Anterior cingulate cortex (tissue), 58 donors: ENCODE measurements around the gene MOB2.
"Not testable (repeated sequence)": the region's sequence is repeated elsewhere in the genome, so short reads cannot be mapped to it uniquely, and the experiment has no call there.

Source experiments
- DNase-seq, 58 donors: peaks; one replicate each; lab custom pipeline; 2025; lab: John Stamatoyannopoulos, UW

MOB2 gene

GRCh38 chr11:1447845-1448825, 38.4 kb downstream of the MOB2 start:
- DNase-seq, result peak in 31 of 58 donors; percentile 17 to 70 (median 39)

- DNase-seq, result no peak
Measured at GRCh38 chr11:1446623-1447022, 40.0 kb downstream of the MOB2 start.

DNA sequence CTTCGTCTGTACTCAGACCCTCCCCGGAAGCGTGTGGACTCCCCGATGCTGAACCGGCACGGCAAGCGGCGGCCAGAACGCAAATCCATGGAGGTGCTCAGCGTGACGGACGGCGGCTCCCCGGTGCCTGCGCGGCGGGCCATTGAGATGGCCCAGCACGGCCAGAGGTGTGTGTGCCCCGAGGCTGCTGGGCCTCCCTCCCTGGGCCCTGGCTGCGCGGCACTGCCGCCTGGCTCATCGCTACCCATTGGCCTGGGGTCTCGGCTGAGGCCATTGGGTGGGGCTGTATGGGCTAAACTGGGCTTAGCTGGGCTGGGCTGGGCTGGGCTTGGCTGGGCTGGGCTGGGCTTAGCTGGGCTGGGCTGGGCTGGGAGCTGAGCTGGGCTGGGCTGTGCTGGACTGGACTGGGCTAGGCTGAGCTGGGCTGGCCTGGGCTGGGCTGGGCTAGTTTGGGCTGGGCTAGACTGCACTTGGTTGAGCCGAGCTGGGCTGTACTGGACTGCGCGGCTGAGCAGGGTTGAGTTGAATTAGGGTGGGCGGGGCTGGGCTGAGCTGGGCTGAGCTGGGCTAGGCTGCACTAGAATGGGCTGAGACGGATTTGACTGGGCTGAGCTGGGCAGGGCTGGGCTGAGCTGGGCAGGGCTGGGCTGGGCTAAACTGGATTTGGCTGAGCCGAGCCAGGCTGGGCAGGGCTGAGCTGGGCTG, 40.7 kb downstream of the MOB2 start:
- DNase-seq, result no peak

GRCh38 chr11:1444823-1445422, 41.7 kb downstream of the MOB2 start:
- no peak for DNase-seq

GRCh38 chr11:1444321-1444720, 42.3 kb downstream of the MOB2 start:
- DNase-seq, result no peak

GRCh38 chr11:1443737-1444136, 42.8 kb downstream of the MOB2 start:
- no peak for DNase-seq

DNA sequence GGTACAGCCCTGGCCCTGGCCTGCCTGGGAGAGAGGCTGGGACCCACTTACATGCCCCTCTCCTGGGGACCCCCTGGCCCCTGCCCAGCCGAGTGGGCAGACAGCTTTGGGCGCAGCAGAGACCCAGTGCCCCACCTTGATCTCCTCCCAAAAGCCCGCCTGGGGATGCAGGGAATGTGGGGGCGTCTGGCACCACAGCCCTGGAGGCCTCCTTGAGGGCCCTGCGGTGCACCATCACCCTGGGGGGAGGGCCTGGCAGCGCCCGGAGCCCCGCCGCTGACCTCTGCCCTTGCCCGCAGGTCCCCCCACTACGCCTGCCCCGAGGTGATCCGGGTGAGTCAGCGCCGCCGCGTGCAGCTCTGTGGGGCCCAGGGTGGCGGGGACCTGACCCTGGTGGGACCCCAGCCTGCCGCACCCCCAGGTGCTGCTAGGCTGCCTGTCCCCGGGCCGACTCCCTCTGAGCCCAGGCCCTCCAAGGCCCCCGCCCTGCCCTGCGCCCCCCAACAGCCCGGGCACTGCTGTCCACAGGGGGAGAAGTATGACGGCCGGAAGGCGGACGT, 43.7 kb downstream of the MOB2 start:
- no peak for DNase-seq

GRCh38 chr11:1442163-1442562, 44.4 kb downstream of the MOB2 start:
- DNase-seq, result peak in 9 of 58 donors; percentile 14 to 51 (median 28)

- DNase-seq, result no peak
Measured at GRCh38 chr11:1440496-1440895, 46.1 kb downstream of the MOB2 start.

DNA sequence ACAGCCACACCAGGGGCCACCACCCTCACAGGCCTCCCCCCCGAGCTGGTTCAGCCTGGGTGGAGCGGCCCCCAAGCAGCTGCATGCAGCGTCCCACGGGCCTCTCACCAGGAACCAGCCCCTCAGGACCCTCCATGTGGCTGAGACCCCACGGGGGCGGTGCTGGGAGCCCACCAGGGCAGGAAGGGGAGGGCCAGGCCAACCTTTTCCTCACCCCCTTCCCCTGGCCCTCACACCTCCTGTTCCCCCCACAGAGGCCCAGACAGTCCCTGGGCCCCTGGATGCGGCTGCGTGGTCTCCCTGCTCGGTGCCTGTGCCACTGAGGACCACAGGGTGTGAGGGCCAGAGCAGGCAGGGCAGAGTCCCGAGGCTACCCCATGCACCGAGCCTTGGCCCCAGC, 46.5 kb downstream of the MOB2 start:
- DNase-seq, result no peak

- DNase-seq, result no peak
Measured at GRCh38 chr11:1439341-1439740, 47.2 kb downstream of the MOB2 start.

DNA sequence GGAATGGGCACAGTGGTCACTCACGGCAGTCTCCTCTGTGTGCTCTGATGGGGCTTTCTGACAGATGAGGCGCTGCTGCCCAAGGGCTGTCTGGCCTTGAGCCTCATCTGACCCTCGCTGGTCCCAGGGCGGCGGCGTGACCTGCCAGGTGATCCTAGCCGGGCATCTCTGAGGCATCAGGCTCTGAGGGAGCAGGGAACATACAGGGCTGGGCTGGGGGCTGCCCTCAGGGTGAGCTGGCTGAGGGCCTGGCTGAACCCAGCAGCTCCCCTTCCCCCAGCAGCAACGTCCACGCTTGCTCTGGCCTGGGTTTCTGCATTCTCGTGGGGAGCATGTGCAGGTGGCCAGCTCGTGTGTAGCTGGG, 47.6 kb downstream of the MOB2 start:
- no peak for DNase-seq

DNA sequence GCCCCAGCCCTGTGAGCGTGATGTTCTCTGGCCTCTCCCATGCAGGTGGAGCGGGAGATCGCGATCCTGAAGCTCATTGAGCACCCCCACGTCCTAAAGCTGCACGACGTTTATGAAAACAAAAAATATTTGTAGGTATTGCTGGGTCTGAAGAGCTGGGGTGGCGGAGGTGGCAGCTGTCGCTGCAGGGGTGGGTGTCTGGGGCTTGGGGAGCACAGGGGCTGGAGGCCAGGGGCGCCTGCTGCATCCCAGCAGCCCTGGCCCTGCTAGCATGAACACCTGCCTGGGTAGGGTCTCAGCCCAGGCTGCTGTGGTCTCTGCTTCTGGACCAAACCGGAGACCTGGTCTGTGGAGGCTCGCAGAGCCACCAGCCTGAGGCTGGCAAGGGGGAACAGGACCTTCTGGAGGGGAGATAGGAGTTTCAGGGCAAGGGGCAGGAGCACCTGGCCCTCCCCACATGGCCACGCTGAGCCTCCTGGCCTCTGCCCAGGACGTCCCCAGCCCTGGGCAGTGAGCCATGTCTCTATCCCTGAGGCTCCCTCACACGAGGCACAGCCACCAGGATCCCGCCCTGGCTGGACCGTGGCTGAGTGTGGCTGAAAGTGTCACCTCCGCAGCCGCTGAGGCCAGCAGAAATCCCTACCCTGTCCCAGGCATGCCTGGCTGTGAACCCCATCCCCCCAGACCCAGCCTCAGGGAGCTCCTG, 48.2 kb downstream of the MOB2 start:
- no peak for DNase-seq

DNA sequence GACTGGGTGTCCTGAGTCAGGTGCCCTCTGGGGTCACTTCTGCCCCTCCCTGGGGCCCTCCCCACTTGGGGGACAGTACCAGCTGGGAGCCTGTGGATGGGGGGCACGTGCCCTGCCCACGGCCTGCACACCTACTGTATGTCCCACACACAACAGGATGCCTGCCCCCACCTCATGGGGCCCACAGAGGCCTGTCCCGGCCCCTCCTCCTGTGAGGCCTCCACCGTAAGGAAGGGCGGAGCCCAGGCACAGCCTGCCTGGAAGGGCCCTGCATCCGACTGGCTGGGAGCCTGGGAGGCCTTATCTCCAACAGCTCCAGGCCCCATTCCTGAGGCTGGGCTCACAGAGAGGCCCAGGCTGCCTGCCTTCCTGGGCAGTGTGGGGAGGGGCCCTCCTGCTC, 49.1 kb downstream of the MOB2 start:
- DNase-seq, result no peak

DNA sequence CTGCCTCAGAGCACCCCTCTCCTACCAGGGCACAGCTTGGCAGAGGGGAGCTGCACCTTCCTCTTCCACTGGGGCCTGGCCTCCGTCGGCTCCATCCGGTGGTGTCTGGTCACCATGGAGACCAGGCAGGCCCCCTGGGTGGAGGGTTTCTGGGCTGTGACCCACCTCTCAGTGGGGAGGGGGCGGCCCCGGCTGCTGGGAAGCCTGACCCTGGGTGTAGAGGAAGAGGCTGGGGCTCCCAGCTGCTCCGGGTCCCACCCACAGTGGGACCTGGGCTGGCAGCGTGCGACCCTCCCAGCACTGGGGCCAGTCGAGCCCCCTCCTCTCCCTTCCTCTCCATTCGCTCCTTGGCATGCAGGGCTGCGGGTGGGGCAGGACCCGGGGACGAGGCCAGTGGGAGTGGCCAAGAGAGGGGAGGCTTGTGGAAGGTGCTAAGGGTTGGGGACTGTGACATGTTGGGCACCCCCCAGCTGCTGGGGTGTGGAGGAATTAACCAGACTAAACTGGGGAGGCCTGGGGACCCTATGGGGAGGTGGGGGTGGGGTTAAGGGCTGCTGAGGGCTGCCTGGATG, 50.0 kb downstream of the MOB2 start:
- DNase-seq, result no peak

GRCh38 chr11:1435820-1436467, 50.6 kb downstream of the MOB2 start:
- no peak for DNase-seq

- not testable (repeated sequence) for DNase-seq
Measured at GRCh38 chr11:1435479-1435819, 51.1 kb downstream of the MOB2 start.

DNA sequence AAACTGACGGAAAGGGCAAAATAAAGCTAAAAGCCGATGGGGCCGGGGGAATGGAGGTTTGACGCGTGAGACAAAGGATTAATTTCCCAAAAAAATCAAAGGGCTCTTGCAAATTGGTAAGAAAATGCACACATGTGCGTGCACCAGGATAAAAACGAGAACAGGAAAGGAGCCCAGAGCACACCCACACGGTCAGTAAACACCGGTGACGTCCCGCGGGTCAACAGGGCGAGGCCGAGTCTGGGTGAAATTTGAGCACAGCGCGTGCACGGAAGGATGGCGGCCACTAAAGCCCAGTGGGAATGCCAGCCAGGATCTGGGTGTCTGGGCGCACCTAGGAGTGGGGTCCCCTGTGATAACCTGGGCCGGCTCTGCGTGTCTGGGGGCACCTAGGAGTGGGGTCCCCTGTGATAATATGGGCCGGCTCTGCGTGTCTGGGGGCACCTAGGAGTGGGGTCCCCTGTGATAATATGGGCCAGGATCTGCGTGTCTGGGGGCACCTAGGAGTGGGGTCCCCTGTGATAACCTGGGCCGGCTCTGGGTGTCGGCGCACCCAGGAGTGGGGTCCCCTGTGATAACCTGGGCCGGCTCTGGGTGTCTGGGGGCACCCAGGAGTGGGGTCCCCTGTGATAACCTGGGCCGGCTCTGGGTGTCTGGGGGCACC, 52.5 kb downstream of the MOB2 start:
- DNase-seq, result no peak

DNA sequence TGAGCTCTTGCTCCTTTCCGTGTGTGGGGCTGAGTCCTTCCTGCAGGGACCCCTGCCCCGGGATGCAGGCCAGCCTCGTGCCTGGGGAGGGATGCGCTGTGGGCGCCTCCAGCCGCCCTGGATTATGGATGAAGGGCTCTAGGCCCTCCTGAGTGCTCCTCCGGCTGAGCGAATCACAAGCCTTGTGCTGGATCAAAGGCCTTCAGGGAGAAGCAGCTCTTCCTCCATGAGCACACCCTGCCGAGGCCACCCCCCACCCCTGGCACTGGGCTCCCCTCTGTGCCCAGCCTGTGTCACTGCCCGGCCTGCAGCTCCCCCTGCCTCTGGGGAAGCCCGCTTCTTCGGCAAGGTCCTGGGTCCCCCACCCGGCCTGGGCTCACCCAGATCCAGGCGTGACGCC, 53.0 kb downstream of the MOB2 start:
- no peak for DNase-seq
